Osteoblast (primary cell): Measurements from ENCODE around the gene GKN2. TPM values are rescaled to one million over a fixed set of nuclear protein-coding genes. Genes with fewer than 3 reads are reported as not detected.

Experiments used
- DNase-seq: peaks from one replicate; pipeline ENCODE4 v3.0.0; 2011; ENCODE audit warnings: low spot score, mixed read lengths; ENCODE audit not compliant: insufficient read length; ENCODE audit errors: missing footprints
- H2AFZ ChIP-seq: 2 replicates; pipeline ENCODE4 v1.6.0; 2011; ENCODE audit warnings: mild to moderate bottlenecking, low read length
- H3K27ac ChIP-seq: 2 replicates; pipeline ENCODE4 v1.5.1; 2011; ENCODE audit warnings: mild to moderate bottlenecking, low read depth, low read length, moderate library complexity
- H3K27me3 ChIP-seq: 2 replicates; pipeline ENCODE4 v1.6.0; 2012; ENCODE audit warnings: mild to moderate bottlenecking, control low read depth, inconsistent platforms, low read length, moderate library complexity; ENCODE audit not compliant: insufficient read depth
- H3K36me3 ChIP-seq: 2 replicates; pipeline ENCODE4 v1.5.1; 2011; ENCODE audit warnings: mild to moderate bottlenecking, low read length, control low read depth, moderate library complexity; ENCODE audit not compliant: insufficient read depth
- H3K4me1 ChIP-seq: 2 replicates; pipeline ENCODE4 v1.5.1; 2011; ENCODE audit warnings: mild to moderate bottlenecking, low read length, control low read depth, moderate library complexity; ENCODE audit not compliant: insufficient read depth
- H3K4me2 ChIP-seq: 2 replicates; pipeline ENCODE4 v1.6.0; 2011; ENCODE audit warnings: mild to moderate bottlenecking, low read length; ENCODE audit not compliant: insufficient read depth
- H3K4me3 ChIP-seq: fragments of 200-600 bp; sonication (generic); 3 replicates; pipeline ENCODE4 v1.5.1; 2012; ENCODE audit warnings: mild to moderate bottlenecking, low read length, inconsistent platforms; ENCODE audit not compliant: insufficient read depth
- H3K79me2 ChIP-seq: 2 replicates; pipeline ENCODE4 v1.6.0; 2012; ENCODE audit warnings: mild to moderate bottlenecking, low read length, control low read depth, inconsistent platforms; ENCODE audit not compliant: insufficient read depth
- H3K9me3 ChIP-seq: 2 replicates; pipeline ENCODE4 v1.5.1; 2011; ENCODE audit warnings: low read depth, low read length, control low read depth
- H4K20me1 ChIP-seq: 2 replicates; pipeline ENCODE4 v1.6.0; 2012; ENCODE audit warnings: mild to moderate bottlenecking, low read length, control low read depth; ENCODE audit not compliant: insufficient read depth
- CTCF ChIP-seq: IDR thresholded peaks from 2 replicates; pipeline ENCODE4 v1.5.1; 2011; ENCODE audit warnings: mild to moderate bottlenecking, low read depth, low read length, moderate library complexity; ENCODE audit errors: extremely low read depth
- total RNA-seq: library from RNA; depleted of rRNA; stranded (reverse); fragments of >200 nt; gene quantifications from 2 replicates; pipeline ENCODE4 v1.2.3, GENCODE V29; 2012

The GKN2 gene
- total RNA-seq, 1 donor = not detected

DNA sequence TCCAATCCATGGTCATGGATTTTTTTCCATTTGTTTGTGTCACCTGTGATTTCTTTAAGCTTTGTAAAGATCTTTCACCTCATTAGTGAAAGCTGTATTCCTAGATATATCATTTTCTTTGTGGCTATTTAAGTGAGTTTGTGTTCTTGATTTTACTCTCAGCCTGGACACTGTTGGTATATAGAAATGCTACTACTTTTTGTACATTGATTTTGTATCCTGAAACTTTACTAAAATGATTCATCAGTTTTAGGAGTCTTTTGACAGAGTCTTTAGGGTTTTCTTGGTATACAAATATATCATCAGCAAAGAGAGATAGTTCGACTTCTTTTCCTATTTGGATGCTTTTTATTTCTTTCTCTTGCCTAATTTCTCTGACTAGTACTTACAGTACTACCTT is 12.3 kb downstream of the GKN2 start:
- no peak overlapping the region for H3K4me2 ChIP-seq
- no peaks in the 10 kb centered on the region for H4K20me1 ChIP-seq
- H3K4me3 ChIP-seq = no peak overlapping the region
- H3K27ac ChIP-seq = no peak overlapping the region
- H3K36me3 ChIP-seq = no peaks in the 10 kb centered on the region
- no peak overlapping the region for H2AFZ ChIP-seq
- H3K9me3 ChIP-seq = no peaks in the 10 kb centered on the region
- TF ChIP-seq CTCF = no peak
- no peaks in the 10 kb centered on the region for H3K79me2 ChIP-seq
- DNase-seq = no peak
- H3K27me3 ChIP-seq = no peaks in the 10 kb centered on the region
- H3K4me1 ChIP-seq = peaks cover 14% of the 10 kb centered on the region

GRCh38 chr2:68939962-68940361 is 12.7 kb downstream of the GKN2 start:
- Histone ChIP-seq H3K4me1 (peaks cover 14% of the 10 kb centered on the region), H3K9me3 (no peaks in the 10 kb centered on the region), H3K36me3 (no peaks in the 10 kb centered on the region), H3K27ac (no peak overlapping the region), H3K79me2 (no peaks in the 10 kb centered on the region), H3K4me2 (no peak overlapping the region), H2AFZ (no peak overlapping the region), H4K20me1 (no peaks in the 10 kb centered on the region), H3K27me3 (no peaks in the 10 kb centered on the region), H3K4me3 (no peak overlapping the region)
- no peak for DNase-seq
- TF ChIP-seq CTCF = no peak

DNA sequence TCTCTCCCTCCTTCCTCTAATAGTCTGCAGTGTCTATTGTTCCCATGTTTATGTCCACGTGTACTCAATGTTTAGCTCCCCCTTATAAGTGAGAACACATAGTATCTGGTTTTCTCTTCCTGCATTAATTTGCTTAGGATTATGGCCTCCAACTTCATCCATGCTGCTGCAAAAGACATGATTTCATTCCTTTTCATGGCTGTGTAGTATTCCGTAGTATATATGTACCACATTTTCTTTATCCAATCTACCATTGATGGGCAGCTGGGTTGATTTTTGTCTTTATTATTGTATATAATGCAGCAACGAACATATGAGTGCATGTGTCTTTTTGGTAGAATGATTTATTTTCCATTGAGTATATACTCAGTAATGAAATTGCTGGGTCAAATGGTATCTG is 13.8 kb downstream of the GKN2 start:
- no peaks in the 10 kb centered on the region for H3K9me3 ChIP-seq
- DNase-seq = no peak
- H3K27me3 ChIP-seq = no peaks in the 10 kb centered on the region
- H4K20me1 ChIP-seq = no peaks in the 10 kb centered on the region
- H3K36me3 ChIP-seq = no peaks in the 10 kb centered on the region
- no peak overlapping the region for H3K27ac ChIP-seq
- no peak for TF ChIP-seq CTCF
- no peak overlapping the region for H2AFZ ChIP-seq
- H3K79me2 ChIP-seq = no peaks in the 10 kb centered on the region
- H3K4me1 ChIP-seq = peaks cover 14% of the 10 kb centered on the region
- no peak overlapping the region for H3K4me2 ChIP-seq
- no peak overlapping the region for H3K4me3 ChIP-seq

- peaks cover 14% of the 10 kb centered on the region for H3K4me1 ChIP-seq
- no peaks in the 10 kb centered on the region for H3K36me3 ChIP-seq
- no peaks in the 10 kb centered on the region for H3K9me3 ChIP-seq
- no peaks in the 10 kb centered on the region for H4K20me1 ChIP-seq
- H2AFZ ChIP-seq = peak overlapping the region; percentile 16
- TF ChIP-seq CTCF = no peak
- H3K27ac ChIP-seq = no peak overlapping the region
- H3K4me2 ChIP-seq = no peak overlapping the region
- H3K79me2 ChIP-seq = no peaks in the 10 kb centered on the region
- no peaks in the 10 kb centered on the region for H3K27me3 ChIP-seq
- DNase-seq = no peak
- H3K4me3 ChIP-seq = no peak overlapping the region
Observed at GRCh38 chr2:68937346-68938055, 15.2 kb downstream of the GKN2 start.
